ENCODE data around the gene ITCH.
"Not testable (repeated sequence)": the region's sequence is repeated elsewhere in the genome, so short reads cannot be mapped to it uniquely, and the experiment has no call there.

ITCH gene

GRCh38 chr20:34382174-34382573 lies 19.1 kb downstream of the ITCH start:
- Mint-ChIP-seq H3K27me3 (no peaks in the 10 kb centered on the region), H3K4me1 (peaks cover 4% of the 10 kb centered on the region), H3K36me3 (peaks cover 6% of the 10 kb centered on the region), H3K27ac (no peak overlapping the region), H3K9me3 (no peaks in the 10 kb centered on the region), H3K4me3 (no peak overlapping the region)
- CTCF ChIA-PET, result no interaction called here
- no peak for DNase-seq

- H3K36me3 Mint-ChIP-seq, CTCF ChIA-PET, H3K27me3 Mint-ChIP-seq, H3K9me3 Mint-ChIP-seq, H3K27ac Mint-ChIP-seq, H3K4me1 Mint-ChIP-seq, H3K4me3 Mint-ChIP-seq, DNase-seq: not testable (repeated sequence)
Measured at GRCh38 chr20:34382877-34383455, 19.9 kb downstream of the ITCH start.

GRCh38 chr20:34385464-34385863 lies 22.4 kb downstream of the ITCH start:
- DNase-seq, result no peak
- H3K4me3 Mint-ChIP-seq, result no peak overlapping the region
- H3K4me1 Mint-ChIP-seq, result peaks cover 14% of the 10 kb centered on the region
- H3K27me3 Mint-ChIP-seq, result no peaks in the 10 kb centered on the region
- no peak overlapping the region for H3K27ac Mint-ChIP-seq
- CTCF ChIA-PET, result interaction anchor here (0.9 kb wide), 1 partner anchor 73 kb away, joined by 3 read pairs; no protein-coding TSS in a partner anchor
- H3K9me3 Mint-ChIP-seq, result no peaks in the 10 kb centered on the region
- peaks cover 13% of the 10 kb centered on the region for H3K36me3 Mint-ChIP-seq

- no peaks in the 10 kb centered on the region for H3K27me3 Mint-ChIP-seq
- no peak overlapping the region for H3K27ac Mint-ChIP-seq
- peaks cover 21% of the 10 kb centered on the region for H3K4me1 Mint-ChIP-seq
- DNase-seq, result no peak
- CTCF ChIA-PET, result no interaction called here
- H3K9me3 Mint-ChIP-seq, result no peaks in the 10 kb centered on the region
- no peak overlapping the region for H3K4me3 Mint-ChIP-seq
- H3K36me3 Mint-ChIP-seq, result peaks cover 23% of the 10 kb centered on the region
Measured at GRCh38 chr20:34388000-34388399, 24.9 kb downstream of the ITCH start.

GRCh38 chr20:34388678-34389077 lies 25.6 kb downstream of the ITCH start:
- Mint-ChIP-seq H3K36me3 (peaks cover 28% of the 10 kb centered on the region), H3K4me1 (peaks cover 21% of the 10 kb centered on the region), H3K9me3 (no peaks in the 10 kb centered on the region), H3K27ac (no peak overlapping the region), H3K4me3 (no peak overlapping the region), H3K27me3 (no peaks in the 10 kb centered on the region)
- CTCF ChIA-PET, result no interaction called here
- no peak for DNase-seq

- Mint-ChIP-seq H3K4me3 (no peak overlapping the region), H3K36me3 (peaks cover 32% of the 10 kb centered on the region), H3K9me3 (no peaks in the 10 kb centered on the region), H3K27me3 (no peaks in the 10 kb centered on the region), H3K4me1 (peaks cover 21% of the 10 kb centered on the region), H3K27ac (no peak overlapping the region)
- DNase-seq, result no peak
- CTCF ChIA-PET, result no interaction called here
Measured at GRCh38 chr20:34389206-34389953, 26.3 kb downstream of the ITCH start.

GRCh38 chr20:34389954-34390555 lies 27.0 kb downstream of the ITCH start:
- H3K36me3 Mint-ChIP-seq, result peaks cover 37% of the 10 kb centered on the region
- CTCF ChIA-PET, result no interaction called here
- H3K9me3 Mint-ChIP-seq, result no peaks in the 10 kb centered on the region
- H3K4me1 Mint-ChIP-seq, result peaks cover 21% of the 10 kb centered on the region
- H3K4me3 Mint-ChIP-seq, result no peak overlapping the region
- no peak for DNase-seq
- no peak overlapping the region for H3K27ac Mint-ChIP-seq
- no peaks in the 10 kb centered on the region for H3K27me3 Mint-ChIP-seq

- Mint-ChIP-seq H3K27me3 (no peaks in the 10 kb centered on the region), H3K4me3 (no peak overlapping the region), H3K4me1 (peaks cover 8% of the 10 kb centered on the region), H3K27ac (peak overlapping the region; percentile 3), H3K9me3 (no peaks in the 10 kb centered on the region), H3K36me3 (peaks cover 44% of the 10 kb centered on the region)
- CTCF ChIA-PET, result no interaction called here
- no peak for DNase-seq
Measured at GRCh38 chr20:34396408-34396807, 33.3 kb downstream of the ITCH start.

GRCh38 chr20:34397096-34397495 lies 34.0 kb downstream of the ITCH start:
- Mint-ChIP-seq H3K4me1 (peaks cover 9% of the 10 kb centered on the region), H3K36me3 (peaks cover 47% of the 10 kb centered on the region), H3K4me3 (no peak overlapping the region), H3K9me3 (no peaks in the 10 kb centered on the region), H3K27me3 (no peaks in the 10 kb centered on the region), H3K27ac (no peak overlapping the region)
- CTCF ChIA-PET, result no interaction called here
- no peak for DNase-seq

GRCh38 chr20:34400776-34401175 lies 37.7 kb downstream of the ITCH start:
- H3K9me3 Mint-ChIP-seq, CTCF ChIA-PET, H3K4me3 Mint-ChIP-seq, H3K27ac Mint-ChIP-seq, DNase-seq, H3K27me3 Mint-ChIP-seq: not testable (repeated sequence)
- Mint-ChIP-seq H3K36me3 (peaks cover 47% of the 10 kb centered on the region), H3K4me1 (peaks cover 30% of the 10 kb centered on the region)

- CTCF ChIA-PET, result interaction anchor here (0.6 to 1.3 kb wide), 3 partner anchors 9 to 368 kb away, joined by 3 to 4 read pairs (median 4); no protein-coding TSS in a partner anchor
- DNase-seq, result no peak
- Mint-ChIP-seq H3K27me3 (no peaks in the 10 kb centered on the region), H3K9me3 (no peaks in the 10 kb centered on the region), H3K4me1 (peaks cover 40% of the 10 kb centered on the region), H3K4me3 (no peak overlapping the region), H3K36me3 (peaks cover 44% of the 10 kb centered on the region), H3K27ac (no peak overlapping the region)
Measured at GRCh38 chr20:34401741-34402455, 38.8 kb downstream of the ITCH start.

GRCh38 chr20:34402461-34402860 lies 39.4 kb downstream of the ITCH start:
- no peaks in the 10 kb centered on the region for H3K9me3 Mint-ChIP-seq
- no peak for DNase-seq
- CTCF ChIA-PET, result interaction anchor here (0.6 to 1.3 kb wide), 3 partner anchors 9 to 367 kb away, joined by 3 to 4 read pairs (median 4); no protein-coding TSS in a partner anchor
- peaks cover 42% of the 10 kb centered on the region for H3K36me3 Mint-ChIP-seq
- H3K4me1 Mint-ChIP-seq, result peaks cover 42% of the 10 kb centered on the region
- no peaks in the 10 kb centered on the region for H3K27me3 Mint-ChIP-seq
- no peak overlapping the region for H3K4me3 Mint-ChIP-seq
- no peak overlapping the region for H3K27ac Mint-ChIP-seq

GRCh38 chr20:34403063-34403827 lies 40.2 kb downstream of the ITCH start:
- H3K27ac Mint-ChIP-seq, result no peak overlapping the region
- DNase-seq, result no peak
- CTCF ChIA-PET, result interaction anchor here (1.2 to 1.3 kb wide), 2 partner anchors 8 to 90 kb away, joined by 4 read pairs; no protein-coding TSS in a partner anchor
- no peaks in the 10 kb centered on the region for H3K27me3 Mint-ChIP-seq
- H3K4me1 Mint-ChIP-seq, result peaks cover 44% of the 10 kb centered on the region
- H3K4me3 Mint-ChIP-seq, result no peak overlapping the region
- H3K36me3 Mint-ChIP-seq, result peaks cover 47% of the 10 kb centered on the region
- no peaks in the 10 kb centered on the region for H3K9me3 Mint-ChIP-seq

- Mint-ChIP-seq H3K4me3 (no peak overlapping the region), H3K27ac (no peak overlapping the region), H3K4me1 (peaks cover 44% of the 10 kb centered on the region)
Measured at GRCh38 chr20:34403908-34404307, 40.8 kb downstream of the ITCH start.

More at GRCh38 chr20:34403908-34404307, 40.8 kb downstream of the ITCH start:
- no peaks in the 10 kb centered on the region for H3K27me3 Mint-ChIP-seq
- CTCF ChIA-PET, result no interaction called here
- peaks cover 48% of the 10 kb centered on the region for H3K36me3 Mint-ChIP-seq
- no peaks in the 10 kb centered on the region for H3K9me3 Mint-ChIP-seq
- no peak for DNase-seq

All from activated naive CD4-positive, alpha-beta T cell treated with anti-CD3 and anti-CD28 coated beads, Interleukin-2, amount 10 ng/mL, durations not matched to agents 7 days and 5 days (primary cell).